IMR-90 (cell line): ENCODE results near the gene DNAJC5. TPM values are rescaled to one million over a fixed set of nuclear protein-coding genes. Genes with fewer than 3 reads are reported as not detected.

Experiments used
- ATAC-seq: fragments of 200-7000 bp; cut with Tn5 transposase; 2 replicates; pipeline ENCODE4 v1.9.1; 2020; ENCODE audit warnings: low read depth, mild to moderate bottlenecking, moderate library complexity
- BruUV-seq: library from RNA; stranded (reverse); fragments of 400-500 nt; replicated peaks from 2 replicates; lab custom pipeline; 2021; lab: Mats Ljungman, UMichigan
- CTCF ChIA-PET: fragments of 300-600 bp; formaldehyde crosslinking; extraction: SDS; loops from one replicate; lab custom pipeline; 2021; ENCODE audit warnings: antibody characterized with exemption; lab: Yijun Ruan, JAX
- POLR2A ChIA-PET: fragments of 300-600 bp; sonication (Branson Sonifier 250); formaldehyde crosslinking; loops from one replicate; lab custom pipeline; 2022; ENCODE audit warnings: antibody characterized with exemption; ENCODE audit not compliant: unreplicated experiment; lab: Charles Lee
- DNase-seq: peaks from one replicate; pipeline ENCODE4 v3.0.0; 2013
- H2AFZ ChIP-seq: replicated peaks from 2 replicates; pipeline ENCODE3; 2013; ENCODE audit warnings: low read length, mild to moderate bottlenecking; ENCODE audit not compliant: poor library complexity
- H2AK5ac ChIP-seq: 2 replicates; pipeline ENCODE4 v1.6.1; 2013; ENCODE audit warnings: low read depth, low read length, inconsistent platforms
- H2AK9ac ChIP-seq: replicated peaks from 2 replicates; pipeline ENCODE3; 2013; ENCODE audit warnings: mild to moderate bottlenecking, low read depth, low read length, moderate library complexity; ENCODE audit not compliant: poor library complexity
- H2BK120ac ChIP-seq: 2 replicates; pipeline ENCODE4 v1.6.1; 2013; ENCODE audit warnings: low read depth, low read length, inconsistent platforms
- H2BK15ac ChIP-seq: 3 replicates; pipeline ENCODE4 v1.6.1; 2013; ENCODE audit warnings: low read depth, low read length, inconsistent platforms
- H2BK20ac ChIP-seq: 2 replicates; pipeline ENCODE4 v1.6.1; 2013; ENCODE audit warnings: low read depth, mild to moderate bottlenecking, inconsistent platforms, low read length, moderate library complexity
- H2BK5ac ChIP-seq: 2 replicates; pipeline ENCODE4 v1.6.1; 2013; ENCODE audit warnings: mild to moderate bottlenecking, low read depth, low read length, inconsistent platforms; ENCODE audit not compliant: poor library complexity, severe bottlenecking
- H3K14ac ChIP-seq: replicated peaks from 2 replicates; pipeline ENCODE4 v1.6.1; 2013; ENCODE audit warnings: low read depth, low read length, inconsistent platforms
- H3K18ac ChIP-seq: 2 replicates; pipeline ENCODE4 v1.6.1; 2013; ENCODE audit warnings: low read depth, low read length, control low read depth
- H3K23ac ChIP-seq: 2 replicates; pipeline ENCODE4 v1.6.1; 2013; ENCODE audit warnings: low read depth, low read length, inconsistent platforms
- H3K27ac ChIP-seq: 2 replicates; pipeline ENCODE4 v1.5.1; 2013; ENCODE audit warnings: mild to moderate bottlenecking, control low read depth, low read length; ENCODE audit not compliant: insufficient read depth
- H3K27me3 ChIP-seq: 2 replicates; pipeline ENCODE4 v1.6.1; 2013; ENCODE audit warnings: low read length; ENCODE audit not compliant: control insufficient read depth, insufficient read depth
- H3K36me3 ChIP-seq: 2 replicates; pipeline ENCODE4 v1.6.1; 2013; ENCODE audit warnings: low read length, mixed read lengths; ENCODE audit not compliant: control insufficient read depth, insufficient read depth
- H3K4ac ChIP-seq: 2 replicates; pipeline ENCODE4 v1.6.1; 2013; ENCODE audit warnings: low read depth, low read length, inconsistent platforms
- H3K4me1 ChIP-seq: 2 replicates; pipeline ENCODE4 v1.6.1; 2013; ENCODE audit warnings: low read length, mixed read lengths; ENCODE audit not compliant: control insufficient read depth, insufficient read depth
- H3K4me2 ChIP-seq: 2 replicates; pipeline ENCODE4 v1.6.1; 2013; ENCODE audit warnings: low read depth, mild to moderate bottlenecking, control low read depth, low read length, moderate library complexity
- H3K4me3 ChIP-seq: 2 replicates; pipeline ENCODE4 v1.5.1; 2013; ENCODE audit warnings: low read depth, mild to moderate bottlenecking, control low read depth, low read length, moderate library complexity; ENCODE audit not compliant: insufficient read depth
- H3K56ac ChIP-seq: 2 replicates; pipeline ENCODE4 v1.6.1; 2013; ENCODE audit warnings: low read length, inconsistent platforms; ENCODE audit not compliant: insufficient read depth; ENCODE audit errors: extremely low read depth
- H3K79me1 ChIP-seq, 2 experiments: 2 replicates each; pipeline ENCODE4 v1.6.1; 2013; ENCODE audit warnings: low read length in 2 of 2, inconsistent platforms in 1 of 2, low read depth in 1 of 2
- H3K9ac ChIP-seq: 2 replicates; pipeline ENCODE4 v1.6.1; 2013; ENCODE audit warnings: low read depth, low read length, control low read depth
- H3K9me1 ChIP-seq: 2 replicates; pipeline ENCODE4 v1.6.1; 2013; ENCODE audit warnings: low read length, inconsistent platforms; ENCODE audit not compliant: insufficient read depth
- H3K9me3 ChIP-seq: 2 replicates; pipeline ENCODE4 v1.6.1; 2013; ENCODE audit warnings: low read length; ENCODE audit not compliant: control insufficient read depth, insufficient read depth
- H4K20me1 ChIP-seq: 2 replicates; pipeline ENCODE4 v1.6.1; 2013; ENCODE audit warnings: low read length, inconsistent platforms; ENCODE audit not compliant: insufficient read depth
- H4K5ac ChIP-seq: 2 replicates; pipeline ENCODE4 v1.6.1; 2013; ENCODE audit warnings: mild to moderate bottlenecking, low read depth, low read length, control low read depth
- H4K8ac ChIP-seq, 2 experiments: 2 replicates each; pipeline ENCODE4 v1.6.1; 2013; ENCODE audit warnings: low read depth in 2 of 2, low read length in 2 of 2, control low read depth in 1 of 2, inconsistent platforms in 1 of 2
- H4K91ac ChIP-seq: 2 replicates; pipeline ENCODE4 v1.6.1; 2013; ENCODE audit warnings: low read depth, low read length, inconsistent platforms; ENCODE audit not compliant: insufficient read depth
- BHLHE40 ChIP-seq: fragments of 150-350 bp; IDR thresholded peaks from 2 replicates; pipeline ENCODE4 v1.6.1; 2016; ENCODE audit warnings: mild to moderate bottlenecking, low read depth, low read length
- CEBPB ChIP-seq: IDR thresholded peaks from 2 replicates; pipeline ENCODE4 v1.6.1; 2012; ENCODE audit warnings: low read depth, low read length, improper control_type of control experiment
- CHD1 ChIP-seq: IDR thresholded peaks from 2 replicates; pipeline ENCODE4 v1.6.1; 2012; ENCODE audit warnings: low read depth, low read length, improper control_type of control experiment
- CTCF ChIP-seq: conservative IDR thresholded peaks from 2 replicates; pipeline ENCODE4 v1.5.1; 2012; ENCODE audit warnings: mild to moderate bottlenecking, low read depth, low read length, improper control_type of control experiment
- ELK1 ChIP-seq: fragments of 150-350 bp; IDR thresholded peaks from 2 replicates; pipeline ENCODE4 v1.6.1; 2016; ENCODE audit warnings: low read depth, mild to moderate bottlenecking, low read length, moderate library complexity, borderline replicate concordance
- MAFK ChIP-seq: IDR thresholded peaks from 2 replicates; pipeline ENCODE4 v1.6.1; 2012; ENCODE audit warnings: low read depth, low read length, improper control_type of control experiment
- MXI1 ChIP-seq: IDR thresholded peaks from 2 replicates; pipeline ENCODE4 v1.6.1; 2012; ENCODE audit warnings: low read depth, mild to moderate bottlenecking, low read length, moderate library complexity, borderline replicate concordance
- NFE2L2 ChIP-seq: fragments of 150-350 bp; IDR thresholded peaks from 2 replicates; pipeline ENCODE4 v1.6.1; 2016; ENCODE audit warnings: low read depth, mild to moderate bottlenecking, low read length
- POLR2A ChIP-seq: IDR thresholded peaks from 2 replicates; pipeline ENCODE4 v1.6.1; 2012; ENCODE audit warnings: mild to moderate bottlenecking, low read depth, low read length
- RAD21 ChIP-seq: IDR thresholded peaks from 2 replicates; pipeline ENCODE4 v1.6.1; 2012; ENCODE audit warnings: low read length, improper control_type of control experiment
- RCOR1 ChIP-seq: IDR thresholded peaks from 2 replicates; pipeline ENCODE4 v1.6.1; 2012; ENCODE audit warnings: mild to moderate bottlenecking, low read length, improper control_type of control experiment; ENCODE audit not compliant: insufficient replicate concordance
- RFX5 ChIP-seq: IDR thresholded peaks from 2 replicates; pipeline ENCODE4 v1.8.0; 2012; ENCODE audit warnings: low read depth, mild to moderate bottlenecking, low read length, moderate library complexity
- SMC3 ChIP-seq: fragments of 150-350 bp; IDR thresholded peaks from 2 replicates; pipeline ENCODE4 v1.6.1; 2016; ENCODE audit warnings: low read depth, mild to moderate bottlenecking, antibody characterized with exemption, low read length, moderate library complexity
- USF2 ChIP-seq: fragments of 150-350 bp; IDR thresholded peaks from 2 replicates; pipeline ENCODE4 v1.6.1; 2017; ENCODE audit warnings: mild to moderate bottlenecking, antibody characterized with exemption, low read length, low read depth
- WGBS, 2 experiments: methylation state at CpG; one replicate each; pipeline versions ENCODE4 v1.1.5 to v1.1.7; 2013; ENCODE audit warnings: missing lambda C conversion rate in 2 of 2; ENCODE audit not compliant: insufficient read length in 1 of 2; ENCODE audit errors: extremely low coverage in 2 of 2; 5-methylcytosine and 5-hydroxymethylcytosine counted together
- dilution Hi-C: fragments of 300-500 bp; cut with HindIII; formaldehyde crosslinking; loops from one replicate; pipeline ENCODE4 v1.14.3; 2018; ENCODE audit warnings: low sequenced_read_pairs; ENCODE audit not compliant: unreplicated experiment
- in situ Hi-C: fragments of 300-500 bp; cut with MboI; formaldehyde crosslinking; loops from 3 replicates; pipeline ENCODE4 v1.14.3; 2019; ENCODE audit warnings: low sequenced_read_pairs, inconsistent platforms, mixed read lengths
- intact Hi-C: fragments of 100-400 bp; cut with micrococcal nuclease; formaldehyde crosslinking; loops from 2 replicates; pipeline ENCODE4 v1.10.0; 2022
- polyA plus RNA-seq, 3 experiments: library from polyadenylated mRNA; depleted of rRNA; stranded (reverse); fragments of >200 nt; gene quantifications; 2 replicates each; pipeline ENCODE4 v1.2.3, GENCODE V29; 2012; ENCODE audit warnings: low replicate concordance in 1 of 3
- total RNA-seq: library from RNA; depleted of rRNA; stranded (reverse); fragments of >200 nt; gene quantifications from 2 replicates; pipeline ENCODE4 v1.2.3, GENCODE V29; 2012

Gene DNAJC5
- total and polyA plus RNA-seq, 2 of the 4 experiments (the other 2 are of a cell fraction), result 35.6 to 45.2 TPM

GRCh38 chr20:63877755-63878470 lies 17.0 kb upstream of the DNAJC5 start:
- H2BK5ac ChIP-seq, result no peak overlapping the region
- no peak overlapping the region for H2BK120ac ChIP-seq
- no peak for DNase-seq
- H3K27ac ChIP-seq, result no peak overlapping the region
- no peak overlapping the region for H4K5ac ChIP-seq
- intact Hi-C loops (no loop called here), dilution Hi-C loops (no loop called here), in situ Hi-C loops (no loop called here)
- peaks cover 10 to 74% of the 10 kb centered on the region in 2 experiments for H3K79me1 ChIP-seq
- 94% methylated on average over 20 of the region's 32 CpGs; no CpG with 5 or more reads in 1 of the 2 experiments for WGBS, 2 experiments
- no peak overlapping the region for H3K4me2 ChIP-seq
- ChIA-PET CTCF (no interaction called here), POLR2A (no interaction called here)
- no peak overlapping the region for H2AFZ ChIP-seq
- H3K4me1 ChIP-seq, result peaks cover 2% of the 10 kb centered on the region; the same call in 1 of the 2 replicates
- H4K91ac ChIP-seq, result no peak overlapping the region
- no peak overlapping the region for H2AK5ac ChIP-seq
- peaks cover 65% of the 10 kb centered on the region for H3K36me3 ChIP-seq
- peaks cover 64% of the 10 kb centered on the region for H4K20me1 ChIP-seq
- no peaks in the 10 kb centered on the region for H3K9me3 ChIP-seq
- H3K4me3 ChIP-seq, result no peak overlapping the region
- H3K56ac ChIP-seq, result no peak overlapping the region
- no peak overlapping the region for H3K18ac ChIP-seq
- H3K27me3 ChIP-seq, result no peaks in the 10 kb centered on the region
- H3K23ac ChIP-seq, result no peak overlapping the region
- H2BK15ac ChIP-seq, result no peak overlapping the region
- H2BK20ac ChIP-seq, result no peak overlapping the region
- no peak for ATAC-seq
- H3K9ac ChIP-seq, result no peak overlapping the region
- no TSS peak for BruUV-seq
- H3K9me1 ChIP-seq, result peaks cover 8% of the 10 kb centered on the region; the same call in 1 of the 2 replicates
- no peak overlapping the region for H2AK9ac ChIP-seq
- no peak overlapping the region for H3K14ac ChIP-seq
- no peak for TF ChIP-seq RFX5
- TF ChIP-seq ELK1, result no peak
- no peak for TF ChIP-seq BHLHE40
- TF ChIP-seq CEBPB, result no peak
- TF ChIP-seq RAD21, result no peak
- no peak for TF ChIP-seq POLR2A
- no peak for TF ChIP-seq USF2
- TF ChIP-seq SMC3, result no peak
- TF ChIP-seq MAFK, result no peak
- TF ChIP-seq CHD1, result no peak
- no peak for TF ChIP-seq CTCF
- no peak for TF ChIP-seq RCOR1
- no peak for TF ChIP-seq NFE2L2
- no peak for TF ChIP-seq MXI1
- H3K4ac ChIP-seq, result no peak overlapping the region
- H4K8ac ChIP-seq, result no peak overlapping the region
